Endothelial cell of umbilical vein (primary cell): ENCODE measurements around the gene ZNF416. TPM values are rescaled to one million over a fixed set of nuclear protein-coding genes. Genes with fewer than 3 reads are reported as not detected.

ENCODE experiments used
- BruUV-seq: library from RNA; stranded (reverse); fragments of 400-500 nt; replicated peaks from 2 replicates; lab custom pipeline; 2021; lab: Mats Ljungman, UMichigan
- CTCF ChIA-PET: fragments of 300-600, 350-600 bp; sonication (Branson Sonifier 250); formaldehyde crosslinking; loops from one replicate; lab custom pipeline; 2021; ENCODE audit warnings: antibody characterized with exemption, inconsistent platforms; lab: Charles Lee
- POLR2A ChIA-PET: fragments of 300-600, 350-600 bp; sonication (Branson Sonifier 250); formaldehyde crosslinking; loops from one replicate; lab custom pipeline; 2021; ENCODE audit warnings: antibody characterized with exemption, inconsistent platforms; lab: Charles Lee
- DNase-seq: peaks from one replicate; pipeline ENCODE4 v3.0.0-alpha.2; 2011; ENCODE audit warnings: low read depth, low spot score
- FAIRE-seq: peaks from 2 replicates; lab custom pipeline; 2011; peaks lifted over from hg19 to GRCh38; lab: Jason Lieb, UNC
- H2AFZ ChIP-seq: 2 replicates; pipeline ENCODE4 v1.6.0; 2012; ENCODE audit warnings: low read depth, low read length, control low read depth, inconsistent platforms
- H3K27ac ChIP-seq: 2 replicates; pipeline ENCODE4 v1.5.1; 2011; ENCODE audit warnings: low read depth, mild to moderate bottlenecking, control low read depth, low read length, moderate library complexity; ENCODE audit not compliant: insufficient read depth
- H3K27me3 ChIP-seq, 2 experiments: 2 replicates each; pipeline versions ENCODE4 v1.6.0 to v1.6.1; 2011; ENCODE audit warnings: low read length in 2 of 2, mixed read lengths in 1 of 2; ENCODE audit not compliant: control insufficient read depth in 2 of 2, insufficient read depth in 2 of 2
- H3K36me3 ChIP-seq, 2 experiments: 2 replicates in 1 of 2; 3 replicates in 1 of 2; pipeline ENCODE4 v1.5.1; 2011; ENCODE audit warnings: low read length in 2 of 2, mild to moderate bottlenecking in 1 of 2, moderate library complexity in 1 of 2; ENCODE audit not compliant: control insufficient read depth in 2 of 2, insufficient read depth in 2 of 2; ENCODE audit errors: extremely low read depth in 1 of 2
- H3K4me1 ChIP-seq: 3 replicates; pipeline ENCODE4 v1.5.1; 2011; ENCODE audit warnings: mild to moderate bottlenecking, low read length; ENCODE audit not compliant: control insufficient read depth, insufficient read depth; ENCODE audit errors: extremely low read depth
- H3K4me2 ChIP-seq: 2 replicates; pipeline ENCODE4 v1.6.1; 2011; ENCODE audit warnings: low read length, control low read depth, mixed read lengths; ENCODE audit not compliant: insufficient read depth
- H3K4me3 ChIP-seq, 3 experiments: fragments of 200-600 bp in 1 of 3; sonication (generic), shearing (Covaris generic) in 1 of 3; replicated peaks in 1 of 3; 2 replicates each; pipeline ENCODE4 v1.5.1; 2011 to 2016; ENCODE audit warnings: control low read depth in 3 of 3, low read length in 3 of 3, mild to moderate bottlenecking in 2 of 3, inconsistent platforms in 1 of 3, low read depth in 1 of 3, moderate library complexity in 1 of 3; ENCODE audit not compliant: insufficient read depth in 1 of 3
- H3K79me2 ChIP-seq: 2 replicates; pipeline ENCODE4 v1.6.0; 2012; ENCODE audit warnings: low read length, inconsistent platforms; ENCODE audit not compliant: control insufficient read depth, insufficient read depth
- H3K9ac ChIP-seq: replicated peaks from 2 replicates; pipeline ENCODE3; 2011; ENCODE audit warnings: low read length, control low read depth; ENCODE audit not compliant: insufficient read depth; ENCODE audit errors: extremely low read depth
- H3K9me1 ChIP-seq: replicated peaks from 3 replicates; pipeline ENCODE4 v1.6.0; 2011; ENCODE audit warnings: mild to moderate bottlenecking, low read length; ENCODE audit not compliant: control insufficient read depth, insufficient read depth; ENCODE audit errors: extremely low read depth
- H3K9me3 ChIP-seq: replicated peaks from 2 replicates; pipeline ENCODE4 v1.5.1; 2012; ENCODE audit warnings: low read length, inconsistent platforms; ENCODE audit not compliant: control insufficient read depth, insufficient read depth
- H4K20me1 ChIP-seq: replicated peaks from 2 replicates; pipeline ENCODE3; 2011; ENCODE audit warnings: mild to moderate bottlenecking, low read length; ENCODE audit not compliant: control insufficient read depth, insufficient read depth; ENCODE audit errors: extremely low read depth
- CTCF ChIP-seq, 2 donors: IDR thresholded peaks; 1 replicate in 1 of 2; 2 replicates in 1 of 2; pipeline ENCODE4 v1.5.1; 2011; ENCODE audit warnings: low read length in 2 of 2, mild to moderate bottlenecking in 2 of 2, moderate library complexity in 2 of 2, control low read depth in 1 of 2, inconsistent platforms in 1 of 2, low read depth in 1 of 2; ENCODE audit not compliant: insufficient read depth in 1 of 2; ENCODE audit errors: extremely low read depth in 1 of 2
- EZH2 ChIP-seq: IDR thresholded peaks from 2 replicates; pipeline ENCODE4 v1.6.1; 2012; ENCODE audit warnings: borderline replicate concordance, low read depth, mild to moderate bottlenecking, moderate library complexity, low read length, inconsistent platforms; ENCODE audit not compliant: severe bottlenecking
- FOS ChIP-seq: IDR thresholded peaks from 2 replicates; pipeline ENCODE4 v1.6.1; 2011; ENCODE audit warnings: mild to moderate bottlenecking, low read length, moderate library complexity, borderline replicate concordance; ENCODE audit not compliant: insufficient read depth
- GATA2 ChIP-seq: IDR thresholded peaks from 2 replicates; pipeline ENCODE4 v1.7.0; 2011; ENCODE audit warnings: low read depth, mild to moderate bottlenecking, moderate library complexity, mixed read lengths, low read length; ENCODE audit not compliant: insufficient read length, insufficient read depth
- JUN ChIP-seq: IDR thresholded peaks from 2 replicates; pipeline ENCODE4 v1.6.1; 2011; ENCODE audit warnings: borderline replicate concordance, low read depth; ENCODE audit not compliant: insufficient read length, insufficient read depth
- MAX ChIP-seq: IDR thresholded peaks from 2 replicates; pipeline ENCODE4 v1.6.1; 2011; ENCODE audit not compliant: insufficient read depth, insufficient read length
- MYC ChIP-seq: IDR thresholded peaks from one replicate; pipeline ENCODE4 v1.6.1; 2011; ENCODE audit warnings: mild to moderate bottlenecking, low read depth, low read length
- POLR2A ChIP-seq: IDR thresholded peaks from 2 replicates; pipeline ENCODE4 v1.6.1; 2012; ENCODE audit warnings: low read depth, mild to moderate bottlenecking, control low read depth, low read length
- POLR2AphosphoS5 ChIP-seq: IDR thresholded peaks from 2 replicates; pipeline ENCODE4 v1.6.1; 2012; ENCODE audit warnings: low read depth, mild to moderate bottlenecking, control low read depth, low read length, moderate library complexity; ENCODE audit not compliant: insufficient read depth
- dilution Hi-C: fragments of 300-500 bp; cut with MboI; formaldehyde crosslinking; loops from one replicate; pipeline ENCODE4 v1.15.0; 2019; ENCODE audit warnings: low sequenced_read_pairs; ENCODE audit not compliant: extremely low pct_ligation_motif_present
- intact Hi-C: fragments of 100-400 bp; cut with micrococcal nuclease; formaldehyde crosslinking; loops from one replicate; pipeline ENCODE4 v1.10.0; 2022
- polyA plus RNA-seq, 4 experiments: library from polyadenylated mRNA; depleted of rRNA in 3 of 4; stranded (reverse) in 3 of 4; unstranded in 1 of 4; fragments of >200 nt; gene quantifications; 2 replicates each; pipeline versions ENCODE4 v1.2.1 to v1.2.3, GENCODE V29; 2011 to 2012; ENCODE audit warnings: missing spikeins in 1 of 4
- total RNA-seq: library from RNA; stranded (reverse); gene quantifications from 2 replicates; pipeline ENCODE4 v1.2.3, GENCODE V29; 2021

The ZNF416 gene
- total and polyA plus RNA-seq, 2 donors (not counting 3 experiments of a cell fraction or from before 2014, with no cell fraction given), result 1.4 to 3.8 TPM

GRCh38 chr19:57560049-57560491, 18.6 kb downstream of the ZNF416 start:
- TF ChIP-seq CTCF (IDR thresholded peaks at IDR 0.05; ENCODE audit: extremely low read depth in 1 of 2, insufficient read depth in 1 of 2, low read depth in 1 of 2, low read length in 2 of 2) (no peak), MAX (no peak), GATA2 (no peak), EZH2 (no peak), FOS (no peak), JUN (no peak), MYC (no peak), POLR2AphosphoS5 (no peak), POLR2A (no peak)
- Histone ChIP-seq H3K27me3 (no peaks in the 10 kb centered on the region), H3K4me3 (peak overlapping the region; percentile 21 to 79 (median 67)), H3K9me1 (no peaks in the 10 kb centered on the region), H3K27ac (no peak overlapping the region), H3K36me3 (peaks cover 0 to 8% of the 10 kb centered on the region in 2 experiments), H3K79me2 (no peaks in the 10 kb centered on the region), H4K20me1 (no peaks in the 10 kb centered on the region), H3K4me2 (peak overlapping the region; percentile 69), H3K9me3 (no peaks in the 10 kb centered on the region), H3K9ac (no peak overlapping the region), H2AFZ (peak overlapping the region; percentile 88), H3K4me1 (peaks cover 11% of the 10 kb centered on the region)
- no TSS peak for BruUV-seq
- CTCF ChIA-PET, result no interaction called here
- dilution Hi-C loops (no loop called here), intact Hi-C loops (loop anchor here (10.0 kb wide), 1 partner anchor 145 kb away; the partner anchor contains the start of gene ZNF17)
- DNase-seq (no peak), FAIRE-seq (no peak)
- POLR2A ChIA-PET, result no interaction called here
